ENCODE measurements around the gene TRAF7.
A peak's percentile ranks its signal among the peaks of the same experiment; 100 is the strongest.
"Not testable (repeated sequence)": the region's sequence is repeated elsewhere in the genome, so short reads cannot be mapped to it uniquely, and the experiment has no call there.

The TRAF7 gene

GRCh38 chr16:2155091-2155950 lies at the start of gene TRAF7:
Gene TRAF7 (plus strand): TSS chr16:2155782. CDS start chr16:2163921, 8,139 bp downstream.
- DNase-seq, result peak; percentile 99

GRCh38 chr16:2106211-2106610 lies 49.4 kb upstream of the TRAF7 start:
- not testable (repeated sequence) for DNase-seq

- DNase-seq, result not testable (repeated sequence)
Observed at GRCh38 chr16:2107121-2107790, 48.3 kb upstream of the TRAF7 start.

GRCh38 chr16:2107791-2108125 lies 47.8 kb upstream of the TRAF7 start:
- not testable (repeated sequence) for DNase-seq

GRCh38 chr16:2108446-2109270 lies 46.9 kb upstream of the TRAF7 start:
- DNase-seq, result not testable (repeated sequence)

GRCh38 chr16:2109271-2109580 lies 46.4 kb upstream of the TRAF7 start:
- not testable (repeated sequence) for DNase-seq

- not testable (repeated sequence) for DNase-seq
Observed at GRCh38 chr16:2109872-2110271, 45.7 kb upstream of the TRAF7 start.

- DNase-seq, result not testable (repeated sequence)
Observed at GRCh38 chr16:2110332-2111008, 45.1 kb upstream of the TRAF7 start.

GRCh38 chr16:2111009-2111353 lies 44.6 kb upstream of the TRAF7 start:
- not testable (repeated sequence) for DNase-seq

- not testable (repeated sequence) for DNase-seq
Observed at GRCh38 chr16:2111412-2112335, 43.9 kb upstream of the TRAF7 start.

GRCh38 chr16:2112539-2113106 lies 43.0 kb upstream of the TRAF7 start:
- DNase-seq, result not testable (repeated sequence)

GRCh38 chr16:2114225-2114624 lies 41.4 kb upstream of the TRAF7 start:
- not testable (repeated sequence) for DNase-seq

GRCh38 chr16:2114885-2115590 lies 40.5 kb upstream of the TRAF7 start:
- DNase-seq, result not testable (repeated sequence)

- DNase-seq, result no peak
Observed at GRCh38 chr16:2115591-2115973, 40.0 kb upstream of the TRAF7 start.

- DNase-seq, result not testable (repeated sequence)
Observed at GRCh38 chr16:2116428-2116827, 39.2 kb upstream of the TRAF7 start.

- DNase-seq, result not testable (repeated sequence)
Observed at GRCh38 chr16:2117341-2117740, 38.2 kb upstream of the TRAF7 start.

- not testable (repeated sequence) for DNase-seq
Observed at GRCh38 chr16:2117960-2118722, 37.4 kb upstream of the TRAF7 start.

- peak; percentile 58 for DNase-seq
Observed at GRCh38 chr16:2121325-2121724, 34.3 kb upstream of the TRAF7 start.

- DNase-seq, result no peak
Observed at GRCh38 chr16:2121853-2122252, 33.7 kb upstream of the TRAF7 start.

- DNase-seq, result no peak
Observed at GRCh38 chr16:2122429-2122828, 33.2 kb upstream of the TRAF7 start.

All from NCI-H1694 (cell line).